Measurements from ENCODE around the gene CEP63.

DNA sequence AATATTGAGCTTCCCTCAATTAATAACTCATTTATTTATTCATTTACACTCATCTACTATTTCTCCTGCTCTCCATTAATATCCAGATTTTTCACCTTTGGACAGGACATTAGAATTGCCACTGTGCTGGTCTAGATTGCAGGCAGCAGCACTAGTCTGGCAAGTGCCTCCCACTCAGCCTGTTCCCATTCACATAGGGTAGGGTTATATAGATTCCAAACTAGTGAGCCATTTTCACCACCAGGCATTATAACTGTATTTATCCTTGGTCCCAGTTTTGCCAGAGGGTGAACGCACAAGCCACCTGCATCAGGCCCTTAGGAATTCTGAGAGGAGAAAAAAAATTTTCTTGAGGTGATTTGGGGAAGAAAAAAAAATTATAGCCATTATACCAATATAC is 44.5 kb upstream of the CEP63 start:
- TF ChIP-seq POLR2A (IDR thresholded peaks at IDR 0.05) = no peak
- TF ChIP-seq, protein P1, sequence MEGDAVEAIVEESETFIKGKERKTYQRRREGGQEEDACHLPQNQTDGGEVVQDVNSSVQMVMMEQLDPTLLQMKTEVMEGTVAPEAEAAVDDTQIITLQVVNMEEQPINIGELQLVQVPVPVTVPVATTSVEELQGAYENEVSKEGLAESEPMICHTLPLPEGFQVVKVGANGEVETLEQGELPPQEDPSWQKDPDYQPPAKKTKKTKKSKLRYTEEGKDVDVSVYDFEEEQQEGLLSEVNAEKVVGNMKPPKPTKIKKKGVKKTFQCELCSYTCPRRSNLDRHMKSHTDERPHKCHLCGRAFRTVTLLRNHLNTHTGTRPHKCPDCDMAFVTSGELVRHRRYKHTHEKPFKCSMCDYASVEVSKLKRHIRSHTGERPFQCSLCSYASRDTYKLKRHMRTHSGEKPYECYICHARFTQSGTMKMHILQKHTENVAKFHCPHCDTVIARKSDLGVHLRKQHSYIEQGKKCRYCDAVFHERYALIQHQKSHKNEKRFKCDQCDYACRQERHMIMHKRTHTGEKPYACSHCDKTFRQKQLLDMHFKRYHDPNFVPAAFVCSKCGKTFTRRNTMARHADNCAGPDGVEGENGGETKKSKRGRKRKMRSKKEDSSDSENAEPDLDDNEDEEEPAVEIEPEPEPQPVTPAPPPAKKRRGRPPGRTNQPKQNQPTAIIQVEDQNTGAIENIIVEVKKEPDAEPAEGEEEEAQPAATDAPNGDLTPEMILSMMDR (IDR thresholded peaks at IDR 0.05) = no peak
